ENCODE data around the gene PCDH1.
"Not testable (repeated sequence)": the region's sequence is repeated elsewhere in the genome, so short reads cannot be mapped to it uniquely, and the experiment has no call there.

PCDH1 gene

DNA sequence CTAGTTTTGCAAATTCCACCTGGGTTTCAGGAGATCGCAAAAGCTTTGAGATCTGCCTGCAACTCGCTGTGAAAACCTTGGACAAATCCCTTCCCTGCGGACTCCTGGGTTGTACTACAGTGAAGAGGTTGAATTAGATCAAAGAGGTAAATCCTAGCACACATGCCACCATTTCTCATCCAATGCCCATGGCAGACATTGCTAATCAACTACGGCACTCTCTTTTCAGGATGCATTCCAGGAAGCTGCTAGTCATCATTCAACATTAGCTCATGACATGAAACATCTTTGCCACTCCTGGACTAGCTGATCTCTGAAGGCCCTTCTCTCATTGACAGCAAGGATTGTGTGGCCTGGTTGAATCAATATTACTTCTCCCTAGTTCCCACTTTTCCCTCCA lies 46.1 kb downstream of the PCDH1 start:
- DNase-seq (ENCODE audit: low spot score): no peak

DNA sequence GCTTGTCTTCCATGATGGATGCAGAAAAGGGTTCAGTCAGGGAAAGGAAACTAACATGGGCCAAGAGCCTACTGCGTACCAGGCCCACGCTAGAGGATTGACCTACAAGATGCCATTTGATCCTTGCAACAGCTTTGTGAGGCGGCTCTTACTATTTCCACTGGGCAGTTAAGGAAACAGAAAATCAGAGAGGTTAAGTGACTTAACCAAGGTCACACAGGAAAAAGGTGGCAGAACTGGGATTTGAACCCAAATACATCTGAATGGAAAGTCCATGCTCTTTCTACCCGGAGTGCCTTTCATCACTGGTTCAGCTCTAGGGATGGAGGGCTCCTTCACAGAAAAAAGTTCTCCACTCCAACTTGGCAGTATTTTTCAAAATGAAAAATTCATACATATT lies 50.0 kb downstream of the PCDH1 start:
- DNase-seq (ENCODE audit: low spot score): no peak

DNA sequence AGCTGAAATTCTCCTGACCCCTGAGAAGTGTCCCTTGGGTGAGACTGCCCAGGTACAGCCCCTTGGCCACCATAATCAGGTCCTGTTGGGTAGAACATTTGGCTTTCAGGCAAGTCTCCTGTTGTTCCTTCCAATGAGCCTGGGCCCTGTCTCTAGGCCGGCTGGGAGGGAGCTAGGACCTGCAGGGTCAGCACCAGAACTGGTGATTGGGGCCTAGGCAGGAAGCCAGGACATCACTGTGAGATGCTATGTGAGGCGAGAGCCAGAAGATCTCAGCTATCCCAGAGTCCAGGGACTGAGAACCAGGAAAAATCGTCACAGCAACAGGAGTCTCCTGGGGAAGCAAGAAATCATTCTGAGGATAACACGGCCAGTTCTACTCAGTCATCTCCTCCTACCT lies 51.5 kb downstream of the PCDH1 start:
- DNase-seq (ENCODE audit: low spot score): no peak

DNA sequence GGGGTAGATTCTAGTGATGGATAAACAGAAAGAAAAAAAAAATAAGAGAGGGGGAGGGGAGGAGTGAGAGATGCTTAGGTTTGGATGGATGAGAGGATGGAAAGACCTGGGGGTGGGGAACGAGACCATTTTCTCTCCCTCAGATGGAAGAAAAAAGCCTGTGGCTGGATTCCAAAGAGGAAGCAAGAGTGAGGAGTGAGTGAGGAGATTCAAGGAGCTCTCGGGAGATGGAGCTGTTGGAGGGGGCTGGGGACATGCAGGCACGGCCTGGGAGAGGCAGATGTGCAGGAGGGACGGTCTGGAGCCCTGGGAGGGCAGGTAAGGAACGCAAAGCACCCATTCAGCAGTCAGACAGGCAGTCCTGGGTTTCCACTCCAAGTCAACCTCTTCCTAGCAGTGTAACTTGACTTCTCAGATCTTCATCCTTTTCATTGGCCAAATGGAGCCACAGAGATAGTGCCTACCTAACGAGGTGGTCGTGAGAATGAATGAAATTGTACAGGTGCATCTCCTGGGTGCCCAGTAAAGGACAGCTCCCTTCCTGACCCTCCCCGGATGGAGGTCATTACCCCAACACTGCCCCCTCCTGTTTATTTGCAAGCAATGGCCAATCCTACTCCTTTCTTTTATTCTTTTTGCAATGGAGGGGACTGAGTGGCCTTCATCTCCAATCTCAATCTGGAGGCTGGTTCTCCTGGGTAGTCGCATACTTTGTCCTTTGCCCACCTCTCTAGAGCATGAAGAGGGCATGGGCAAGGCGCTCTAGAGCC lies 52.2 kb downstream of the PCDH1 start:
- DNase-seq (ENCODE audit: low spot score): no peak

DNA sequence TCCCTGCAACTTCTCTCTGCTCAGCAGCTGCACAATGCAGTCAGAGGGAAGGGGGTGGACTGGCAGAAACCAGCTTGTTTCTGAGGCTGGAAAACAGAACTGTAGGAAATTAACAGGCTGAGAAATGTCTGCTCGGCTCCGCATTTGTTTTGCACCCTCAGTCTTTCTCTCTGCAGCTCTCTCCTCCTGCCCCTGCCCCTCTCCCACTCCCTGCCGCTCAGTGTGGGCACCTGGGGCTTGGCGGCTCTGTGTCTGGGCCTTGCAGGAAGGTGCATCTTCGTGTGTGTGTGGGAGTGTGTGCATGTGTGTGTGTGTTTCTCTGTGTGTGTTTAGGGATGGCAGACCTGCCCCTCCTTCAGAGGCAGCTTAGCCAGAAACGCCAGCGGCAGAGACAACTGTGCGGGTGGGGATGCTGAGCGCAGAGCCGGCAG lies 53.0 kb downstream of the PCDH1 start:
- no peak for DNase-seq (ENCODE audit: low spot score)

DNA sequence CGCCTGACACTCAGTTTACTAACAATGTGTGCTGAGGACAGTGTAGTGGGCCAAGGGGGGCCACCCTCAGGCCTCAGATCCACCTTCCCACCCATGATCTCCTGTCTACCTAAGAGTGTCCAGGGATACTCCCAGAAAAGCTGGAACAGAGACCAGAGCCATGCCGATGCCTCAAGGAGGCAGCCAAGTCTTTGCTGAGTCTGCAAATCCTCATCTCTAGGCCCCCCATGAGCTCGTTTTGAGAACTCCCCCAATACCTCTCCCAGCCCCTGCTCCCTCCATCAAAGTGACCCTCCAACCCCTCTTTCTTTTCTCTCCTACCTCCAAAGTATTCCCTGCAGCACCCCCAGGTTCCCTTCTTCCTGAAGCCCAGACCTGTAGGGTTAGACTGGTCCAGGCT lies 53.5 kb downstream of the PCDH1 start:
- no peak for DNase-seq (ENCODE audit: low spot score)

DNA sequence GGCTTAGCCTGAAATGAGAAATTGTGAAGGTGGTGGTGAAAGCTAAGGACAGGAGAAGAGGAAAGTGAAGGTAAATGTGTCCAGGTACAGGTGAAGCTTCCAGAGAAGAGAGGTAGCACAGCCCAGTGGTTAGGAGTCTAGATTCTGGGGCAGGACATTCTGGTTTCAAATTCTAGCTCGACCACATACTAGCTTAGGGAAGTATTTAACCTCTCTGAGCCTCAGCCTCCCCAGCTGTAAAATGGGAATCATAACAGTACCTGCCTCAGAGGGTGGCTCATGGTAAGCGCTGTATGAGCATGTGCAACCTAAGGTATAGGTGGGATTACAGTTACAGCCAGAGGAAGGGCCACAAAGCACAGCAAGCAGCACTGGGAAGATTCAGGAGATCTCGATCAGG lies 55.2 kb downstream of the PCDH1 start:
- no peak for DNase-seq (ENCODE audit: low spot score)

DNA sequence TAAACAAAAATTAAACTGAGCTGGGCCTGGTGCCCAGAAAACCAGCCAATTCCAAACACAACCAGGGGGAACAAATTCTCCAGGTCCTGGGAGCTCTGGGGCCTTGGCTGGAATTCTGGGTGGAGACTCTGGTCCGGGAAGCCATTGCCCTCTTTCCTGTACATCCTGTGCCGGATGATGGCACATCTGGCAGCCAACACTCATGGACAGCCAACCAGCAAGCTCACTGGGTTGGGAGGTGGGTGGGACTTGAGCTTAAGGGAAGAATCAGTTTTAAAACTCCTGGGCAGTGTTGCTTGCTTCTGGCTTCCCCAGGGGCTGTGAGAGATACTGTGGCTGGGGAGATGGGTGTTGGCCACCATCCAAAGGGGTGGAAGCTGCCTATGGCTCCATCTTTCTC lies 56.1 kb downstream of the PCDH1 start:
- DNase-seq (ENCODE audit: low spot score): no peak

DNA sequence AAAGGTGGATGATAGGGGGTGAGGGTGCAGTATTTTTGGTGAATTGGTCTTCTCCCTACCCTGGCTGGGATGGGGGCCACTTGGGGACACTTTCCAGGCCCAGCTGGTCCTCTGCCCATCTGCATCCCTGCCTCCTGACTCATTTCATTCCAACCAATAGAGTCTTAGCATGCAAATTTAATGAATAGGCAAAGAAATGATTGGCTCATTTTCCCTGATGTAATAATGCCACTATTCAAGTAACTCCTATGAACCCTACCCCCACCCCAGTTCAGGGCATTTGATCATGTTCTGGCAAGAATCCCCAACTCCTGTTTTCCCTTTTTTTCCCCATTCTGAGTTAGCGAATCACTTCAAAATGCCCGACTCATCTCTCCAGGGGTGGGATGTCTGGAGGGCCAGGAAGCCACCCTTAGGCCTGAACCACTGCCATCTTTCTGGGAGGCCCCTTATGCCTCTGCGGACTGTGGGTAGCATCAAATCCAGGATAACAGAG lies 56.7 kb downstream of the PCDH1 start:
- DNase-seq (ENCODE audit: low spot score): no peak

DNA sequence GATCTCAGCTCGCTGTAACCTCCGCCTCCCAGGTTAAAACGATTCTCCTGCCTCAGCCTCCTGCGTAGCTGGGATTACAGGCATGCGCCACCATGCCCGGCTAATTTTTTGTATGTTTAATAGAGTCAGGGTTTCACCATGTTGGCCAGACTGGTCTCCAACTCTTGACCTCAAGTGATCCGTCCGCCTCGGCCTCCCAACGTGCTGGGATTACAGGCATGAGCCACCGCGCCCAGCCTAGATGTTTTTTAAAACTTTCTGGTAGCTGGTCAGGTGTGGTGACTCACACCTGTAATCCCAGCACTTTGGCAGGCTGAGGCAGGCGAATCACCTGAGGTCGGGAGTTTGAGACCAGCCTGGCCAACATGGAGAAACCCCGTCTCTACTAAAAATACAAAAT lies 57.5 kb downstream of the PCDH1 start:
- not testable (repeated sequence) for DNase-seq (ENCODE audit: low spot score)

DNA sequence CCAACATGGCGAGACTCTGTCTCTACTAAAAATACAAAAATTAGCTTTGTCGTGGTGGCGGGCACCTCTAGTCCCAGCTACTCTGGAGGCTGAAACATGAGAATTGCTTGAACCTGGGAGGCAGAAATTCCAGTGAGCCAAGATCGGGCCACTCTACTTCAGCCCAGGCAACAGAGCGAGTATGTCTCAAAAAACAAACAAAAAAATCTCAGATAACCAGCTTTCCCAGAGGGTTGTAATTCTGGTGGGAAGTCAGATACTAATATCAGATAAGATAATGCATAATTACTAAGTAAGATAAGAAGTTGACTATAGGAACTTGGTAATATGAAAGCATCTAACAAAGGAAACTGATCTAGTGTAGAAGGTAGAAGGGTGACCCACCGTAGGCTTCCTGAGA lies 60.6 kb downstream of the PCDH1 start:
- DNase-seq (ENCODE audit: low spot score): no peak

DNA sequence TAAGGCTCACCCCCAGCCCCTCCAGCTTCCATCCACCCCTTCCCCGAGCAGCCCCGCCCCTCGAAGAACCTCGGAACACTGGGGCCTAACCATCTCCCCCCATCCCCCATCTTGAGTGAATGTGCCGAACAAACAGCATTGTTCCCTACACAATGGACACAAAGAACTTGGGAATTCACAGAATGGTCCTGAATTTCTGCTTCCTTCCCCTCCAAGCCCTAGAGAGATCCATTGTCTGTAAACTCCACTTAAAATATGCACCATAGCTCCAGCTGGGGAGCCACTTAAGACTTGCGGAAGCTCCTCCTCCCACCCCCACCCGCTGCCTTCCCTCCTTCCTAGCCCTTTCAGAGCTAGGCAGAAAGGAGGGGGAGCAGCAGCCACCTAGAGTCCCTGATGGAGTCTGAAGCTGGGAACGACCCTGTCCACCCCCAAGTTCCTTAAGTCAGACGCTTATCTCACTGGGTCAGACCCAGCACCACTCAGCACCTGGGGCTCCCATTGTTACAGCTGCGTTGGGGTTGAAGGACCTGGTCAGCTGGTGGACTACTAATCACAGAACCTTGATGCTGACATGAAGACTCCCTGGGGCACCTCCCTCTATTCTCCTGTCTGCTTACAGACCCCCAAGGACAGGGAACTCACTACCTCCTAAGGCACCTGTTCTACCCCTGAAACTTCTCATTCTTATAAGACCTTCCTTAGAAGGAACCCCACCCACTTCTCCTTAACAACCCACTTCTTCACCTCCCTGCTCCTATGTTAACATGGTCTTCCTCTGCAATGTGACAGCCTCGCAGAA lies 61.4 kb downstream of the PCDH1 start:
- DNase-seq (ENCODE audit: low spot score): no peak

DNA sequence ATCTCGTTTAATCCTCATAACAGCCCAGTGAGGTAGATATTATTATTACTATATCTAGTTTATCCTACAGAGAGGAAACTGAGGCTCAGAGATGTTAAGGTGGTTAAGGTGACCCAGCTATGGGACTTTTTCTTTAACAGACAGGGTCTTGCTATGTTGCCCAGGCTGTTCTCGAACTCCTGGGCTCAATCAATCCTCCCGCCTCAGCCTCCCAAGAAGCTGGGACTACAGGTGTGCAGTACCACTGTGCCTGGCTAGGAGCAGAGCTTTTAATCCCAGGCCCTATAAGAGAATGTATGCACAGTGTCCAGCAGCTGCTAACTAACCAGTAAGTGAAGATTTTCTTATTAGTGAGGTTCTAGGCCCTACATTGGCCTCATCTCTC lies 62.4 kb downstream of the PCDH1 start:
- no peak for DNase-seq (ENCODE audit: low spot score)

DNA sequence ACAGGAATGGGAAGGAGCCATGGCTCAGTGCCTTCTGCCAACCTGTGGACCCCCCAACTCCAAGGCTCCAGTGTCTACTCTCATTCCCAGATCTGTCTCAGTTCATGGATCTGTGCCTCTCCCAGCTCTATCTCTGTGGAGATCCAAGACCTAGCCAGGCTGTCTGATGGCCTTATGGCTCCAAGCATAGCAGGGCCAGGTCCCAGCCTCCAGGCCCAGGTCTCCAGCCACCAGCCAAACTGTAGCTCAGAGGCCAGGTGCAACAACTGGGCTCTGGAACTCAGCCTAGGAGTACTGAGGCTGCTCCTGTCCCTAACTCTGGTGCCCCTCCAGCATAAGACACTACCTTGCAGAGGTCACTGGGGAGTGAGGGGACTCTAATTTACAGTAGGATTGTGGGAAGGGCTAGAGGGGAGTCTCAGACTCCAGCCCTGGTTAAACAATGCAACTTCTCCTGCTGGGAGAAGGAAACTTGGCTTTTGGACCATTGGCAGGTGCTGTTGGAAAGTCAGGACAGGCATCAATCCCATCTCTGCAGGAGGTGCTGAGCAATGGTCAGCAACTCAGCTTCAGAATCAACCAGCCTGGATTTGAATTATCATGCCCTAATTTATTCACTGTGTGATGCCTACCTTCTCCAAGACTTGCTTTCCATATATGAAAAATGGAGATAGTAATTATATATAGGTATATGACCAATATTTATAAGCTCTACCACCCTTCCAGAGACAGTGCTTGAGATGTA lies 63.0 kb downstream of the PCDH1 start:
- no peak for DNase-seq (ENCODE audit: low spot score)

DNA sequence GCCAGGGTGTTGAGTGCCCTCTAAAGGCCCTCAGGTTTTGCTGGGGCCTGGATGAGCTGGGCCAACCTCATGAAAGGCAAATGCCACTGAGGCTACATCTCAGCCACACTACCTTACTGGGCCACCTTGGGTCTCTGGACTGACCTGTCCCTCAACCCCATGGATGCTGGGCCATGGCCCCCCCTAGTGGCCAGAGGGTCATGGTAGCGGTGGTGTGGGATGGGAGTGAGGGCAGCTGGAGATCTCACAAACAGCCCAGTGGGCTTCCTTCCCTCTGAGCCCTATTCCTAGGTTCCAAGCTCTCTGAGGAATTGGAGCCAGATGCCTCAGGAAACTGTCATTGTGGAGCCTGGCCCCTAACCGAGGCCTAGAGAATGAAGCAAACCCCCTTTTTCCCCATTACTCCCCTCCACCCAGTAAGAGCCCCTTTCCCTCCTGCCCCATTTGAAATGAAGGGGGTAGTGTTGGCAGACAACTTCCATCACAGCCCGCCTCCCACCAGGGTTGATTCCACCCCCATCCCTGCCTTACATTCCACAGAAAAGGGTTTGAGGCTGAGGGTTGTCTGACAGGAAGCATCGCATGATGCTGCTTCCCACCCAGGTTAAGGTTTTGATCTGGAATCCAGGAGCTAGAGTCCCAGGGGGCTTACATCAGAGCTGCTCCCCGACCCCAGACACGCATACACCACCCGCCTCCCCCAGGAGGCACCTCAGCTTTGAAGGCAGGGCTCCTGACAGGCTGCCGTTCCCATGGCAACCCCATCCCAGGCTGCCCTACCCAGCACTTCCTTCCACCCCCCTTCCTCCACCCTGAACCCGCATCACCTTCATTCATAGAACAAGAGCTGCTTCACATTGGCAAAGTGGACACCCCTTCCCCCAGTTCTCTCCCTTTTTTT lies 63.9 kb downstream of the PCDH1 start:
- DNase-seq (ENCODE audit: low spot score): peak; percentile 36

DNA sequence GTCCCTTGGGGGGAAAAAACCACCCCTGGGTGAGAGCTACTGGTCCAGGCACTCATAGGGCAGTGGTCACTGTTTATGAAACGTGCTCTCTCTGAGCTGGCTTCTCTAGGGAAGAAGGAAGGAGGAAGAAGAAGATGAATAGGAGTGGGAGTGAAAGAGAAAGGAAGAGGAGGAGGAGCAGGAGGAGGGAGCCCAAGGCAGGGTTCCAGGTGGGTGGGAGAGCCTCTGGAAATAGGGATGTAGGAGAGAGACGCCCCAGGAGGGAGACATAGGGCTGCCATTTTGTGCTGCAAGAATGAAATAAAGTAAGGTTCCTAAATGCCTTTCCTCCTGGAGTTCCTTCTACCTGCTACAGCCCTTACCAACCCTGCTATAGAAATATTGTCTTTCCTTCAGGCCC lies 65.7 kb downstream of the PCDH1 start:
- no peak for DNase-seq (ENCODE audit: low spot score)

DNA sequence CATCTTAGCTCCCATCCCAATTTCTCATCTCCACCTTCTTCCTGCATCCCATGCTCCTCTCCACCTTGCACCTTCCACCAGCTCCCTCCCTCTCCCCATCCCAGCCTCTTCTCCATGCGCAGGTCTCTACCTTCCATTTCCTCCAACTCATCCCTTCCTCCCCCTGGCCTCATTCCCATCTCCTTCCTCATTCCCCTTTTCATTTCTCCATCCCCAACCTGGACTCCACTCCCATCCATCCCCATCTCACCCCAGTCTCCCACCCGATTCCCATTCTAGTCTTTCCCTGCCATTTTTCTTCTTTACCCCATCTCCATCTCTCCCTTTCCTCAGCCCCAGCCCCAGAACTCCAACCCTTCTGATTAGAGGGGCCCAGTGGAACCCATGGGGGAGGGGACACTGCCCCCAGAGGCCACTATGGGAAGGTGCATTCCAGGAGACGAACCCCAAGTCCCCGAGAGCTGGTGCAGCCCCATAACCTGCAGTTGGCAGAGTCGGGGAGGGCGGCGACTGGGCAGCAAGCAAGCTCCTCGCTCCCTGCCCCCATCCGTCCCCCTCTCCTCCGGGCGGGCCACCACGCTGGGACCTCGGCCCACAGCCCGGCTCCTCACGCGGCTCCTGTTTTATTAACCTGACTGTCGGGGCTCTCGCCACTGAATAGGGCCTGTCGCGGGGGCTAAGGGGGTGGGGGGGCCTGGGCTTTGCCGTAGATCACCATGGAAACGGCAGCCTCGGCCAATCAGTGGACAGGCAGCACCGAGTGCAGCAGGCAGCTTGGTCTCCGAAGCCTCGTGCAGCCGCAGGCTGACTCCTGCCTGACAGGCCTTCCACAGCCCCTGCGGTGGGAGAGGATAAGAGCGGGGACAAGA lies 66.7 kb downstream of the PCDH1 start:
- no peak for DNase-seq (ENCODE audit: low spot score)

DNA sequence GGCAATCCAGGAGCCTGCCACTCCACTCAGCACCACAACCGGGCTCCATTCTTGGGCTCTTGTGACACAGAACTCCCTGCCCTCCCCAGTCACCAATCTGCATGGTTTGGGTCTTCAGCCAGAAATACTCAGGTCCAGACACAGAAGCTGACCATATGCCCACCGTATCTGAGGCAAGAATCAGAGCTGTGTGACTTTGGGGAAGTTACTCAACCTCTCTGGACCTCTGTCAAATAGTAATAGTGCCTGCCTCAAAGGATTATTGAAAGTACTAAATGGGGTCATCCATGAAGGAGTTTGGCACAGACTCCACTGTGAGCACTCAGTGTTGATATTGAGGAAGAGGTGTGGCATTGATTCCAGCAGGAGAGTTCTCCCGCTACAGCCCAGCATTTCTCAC lies 67.5 kb downstream of the PCDH1 start:
- no peak for DNase-seq (ENCODE audit: low spot score)

DNA sequence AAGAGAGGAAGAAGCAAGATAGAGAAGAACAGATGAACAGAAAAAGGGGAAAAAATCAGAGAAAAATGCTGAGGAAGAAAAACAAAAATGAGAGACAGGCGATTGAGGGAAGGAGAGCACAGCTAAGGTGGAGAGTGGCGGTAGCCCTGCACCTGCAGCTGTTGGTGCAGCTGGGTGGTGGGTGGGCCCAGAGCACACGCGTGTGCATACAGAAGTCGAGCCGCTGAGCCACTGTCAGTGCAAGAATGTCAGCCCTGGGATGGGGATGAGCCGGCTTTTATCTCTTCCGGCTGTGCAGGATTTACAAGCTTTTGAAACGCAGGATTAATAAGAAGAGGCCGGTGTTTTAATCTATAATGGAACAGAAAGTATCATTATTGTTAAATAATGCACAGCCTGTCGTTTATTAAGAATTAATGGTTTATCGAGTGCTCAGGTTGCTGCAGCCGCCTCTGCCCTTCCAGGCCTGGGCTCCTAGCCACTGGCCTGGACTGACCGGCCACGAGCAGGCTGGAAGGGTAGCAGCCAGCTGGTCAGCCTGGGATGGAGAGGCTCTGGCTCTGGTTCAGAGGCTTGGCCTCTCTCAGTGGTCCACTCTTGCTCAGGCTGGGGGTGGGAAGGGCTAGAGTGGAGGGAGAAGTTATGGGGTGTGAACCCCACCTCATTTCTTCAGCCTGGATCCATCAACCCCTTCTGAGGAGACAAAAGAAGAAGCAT lies 68.7 kb downstream of the PCDH1 start:
- no peak for DNase-seq (ENCODE audit: low spot score)

DNA sequence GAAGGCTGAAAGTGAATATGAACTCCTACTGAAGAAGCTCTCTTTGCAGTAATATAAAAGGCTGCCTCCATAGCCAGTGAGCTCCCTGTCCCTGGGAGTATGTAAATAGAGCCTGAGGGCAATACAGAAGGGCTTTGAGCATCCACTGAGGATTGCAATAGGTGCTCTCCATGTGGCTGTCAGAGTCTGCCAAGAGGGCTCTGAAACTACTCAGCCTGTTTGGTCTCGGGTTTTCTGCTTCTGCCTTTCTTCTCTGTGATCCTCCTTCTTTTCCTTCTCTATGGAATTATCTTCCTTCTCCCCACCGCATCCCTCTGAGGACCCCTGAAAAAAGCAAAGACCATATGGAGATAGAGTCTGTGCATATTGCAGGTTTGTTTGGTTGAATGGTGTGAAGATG lies 69.4 kb downstream of the PCDH1 start:
- no peak for DNase-seq (ENCODE audit: low spot score)
